HepG2 (cell line): ENCODE results near the gene FHIT. TPM values are rescaled to one million over a fixed set of nuclear protein-coding genes. Genes with fewer than 3 reads are reported as not detected.

Experiments used
- ATAC-seq: fragments of 200-7000 bp; cut with Tn5 transposase; 3 replicates; pipeline ENCODE4 v1.9.1; 2020; ENCODE audit warnings: mild to moderate bottlenecking, moderate library complexity
- BruUV-seq: library from RNA; stranded (reverse); fragments of 400-500 nt; replicated peaks from 2 replicates; lab custom pipeline; 2021; lab: Mats Ljungman, UMichigan
- CTCF ChIA-PET: fragments of 300-600 bp; formaldehyde crosslinking; extraction: SDS; loops from one replicate; lab custom pipeline; 2021; ENCODE audit warnings: low total read pairs, inconsistent platforms, low intra/inter-chr PET ratio; lab: Yijun Ruan, JAX
- POLR2A ChIA-PET: fragments of 350-600 bp; sonication (Branson Sonifier 250); formaldehyde crosslinking; loops from one replicate; lab custom pipeline; 2020; ENCODE audit warnings: antibody characterized with exemption, inconsistent platforms; lab: Yijun Ruan, JAX
- DNase-seq: peaks from one replicate; pipeline ENCODE4 v3.0.0-alpha.2; 2015; ENCODE audit warnings: low spot score
- FAIRE-seq: peaks from 3 replicates; lab custom pipeline; 2011; peaks lifted over from hg19 to GRCh38; lab: Jason Lieb, UNC
- H2AFZ ChIP-seq: one replicate; pipeline ENCODE4 v1.6.1; 2011; ENCODE audit warnings: low read length, inconsistent platforms
- H3K27ac ChIP-seq: fragments of 300-600 bp; 3 replicates; pipeline ENCODE4 v1.8.0; 2011; ENCODE audit warnings: mixed run types, mild to moderate bottlenecking, mixed read lengths, low read length, inconsistent platforms; ENCODE audit not compliant: insufficient read depth; ENCODE audit errors: extremely low read length
- H3K27me3 ChIP-seq, 2 experiments: fragments of 200-600 bp in 1 of 2; 2 replicates in 1 of 2; 3 replicates in 1 of 2; pipeline versions ENCODE4 v1.6.0 to v1.8.0; 2011; ENCODE audit warnings: low read length in 2 of 2, mild to moderate bottlenecking in 2 of 2, moderate library complexity in 2 of 2, inconsistent platforms in 1 of 2; ENCODE audit not compliant: insufficient read depth in 2 of 2, control insufficient read depth in 1 of 2
- H3K36me3 ChIP-seq, 2 experiments: fragments of 200-600 bp in 1 of 2; replicated peaks in 1 of 2; 2 replicates in 1 of 2; 3 replicates in 1 of 2; pipeline versions ENCODE4 v1.5.1 to v1.8.0; 2011; ENCODE audit warnings: low read length in 2 of 2, inconsistent platforms in 1 of 2; ENCODE audit not compliant: insufficient read depth in 2 of 2, control insufficient read depth in 1 of 2
- H3K4me1 ChIP-seq: 2 replicates; pipeline ENCODE4 v1.5.1; 2012; ENCODE audit warnings: low read length, inconsistent platforms; ENCODE audit not compliant: insufficient read depth
- H3K4me2 ChIP-seq: 2 replicates; pipeline ENCODE4 v1.6.0; 2011; ENCODE audit warnings: low read depth, low read length, inconsistent platforms
- H3K4me3 ChIP-seq, 3 experiments: fragments of 200-600 bp in 1 of 3; sonication (generic), shearing (Covaris generic) in 1 of 3; replicated peaks in 1 of 3; 2 replicates each; pipeline ENCODE4 v1.5.1; 2011 to 2016; ENCODE audit warnings: low read length in 3 of 3, inconsistent platforms in 2 of 3, low read depth in 2 of 3, mild to moderate bottlenecking in 2 of 3, control low read depth in 1 of 3, mixed read lengths in 1 of 3; ENCODE audit not compliant: insufficient read depth in 1 of 3
- H3K79me2 ChIP-seq: one replicate; pipeline ENCODE4 v1.6.1; 2011; ENCODE audit warnings: low read length, inconsistent platforms; ENCODE audit not compliant: insufficient read depth
- H3K9ac ChIP-seq: 2 replicates; pipeline ENCODE4 v1.6.0; 2011; ENCODE audit warnings: mild to moderate bottlenecking, low read depth, low read length, inconsistent platforms; ENCODE audit not compliant: insufficient read depth
- H3K9me3 ChIP-seq: 2 replicates; pipeline ENCODE4 v1.5.1; 2012; ENCODE audit warnings: mild to moderate bottlenecking, low read length
- H4K20me1 ChIP-seq: 2 replicates; pipeline ENCODE4 v1.6.0; 2011; ENCODE audit warnings: inconsistent platforms, mild to moderate bottlenecking, low read length, moderate library complexity; ENCODE audit not compliant: insufficient read depth
- CCAR2 ChIP-seq: fragments of 200-400 bp; formaldehyde crosslinking; optimal IDR thresholded peaks from 2 replicates; pipeline ENCODE3; 2018; ENCODE audit warnings: low read depth, mild to moderate bottlenecking, low read length, moderate library complexity
- CSRNP2 ChIP-seq: sonication (generic); formaldehyde crosslinking; conservative IDR thresholded peaks from 2 replicates; pipeline ENCODE4 v1.8.0; 2022; ENCODE audit warnings: low read depth, missing genetic modification reagents
- GFI1 ChIP-seq: sonication (generic); formaldehyde crosslinking; IDR thresholded peaks from 2 replicates; pipeline ENCODE4 v1.5.0; 2020; ENCODE audit warnings: missing genetic modification reagents, mild to moderate bottlenecking, borderline replicate concordance
- MAF1 ChIP-seq: sonication (generic); formaldehyde crosslinking; IDR thresholded peaks from 2 replicates; pipeline ENCODE4 v1.5.0; 2020; ENCODE audit warnings: missing genetic modification reagents, borderline replicate concordance
- MXI1 ChIP-seq: IDR thresholded peaks from 3 replicates; pipeline ENCODE4 v1.6.1; 2012; ENCODE audit warnings: low read depth, low read length, inconsistent platforms, borderline replicate concordance
- MYPOP ChIP-seq: sonication (generic); formaldehyde crosslinking; IDR thresholded peaks from 2 replicates; pipeline ENCODE4 v1.8.1; 2023; ENCODE audit warnings: mild to moderate bottlenecking, moderate library complexity, missing genetic modification reagents
- NFATC3 ChIP-seq: sonication (generic); formaldehyde crosslinking; IDR thresholded peaks from 2 replicates; pipeline ENCODE4 v1.5.1; 2020; ENCODE audit warnings: mild to moderate bottlenecking, missing genetic modification reagents
- SP2 ChIP-seq: sonication (generic); formaldehyde crosslinking; IDR thresholded peaks from 2 replicates; pipeline ENCODE4 v1.5.1; 2020; ENCODE audit warnings: mild to moderate bottlenecking, missing genetic modification reagents
- TFE3 ChIP-seq: IDR thresholded peaks from 2 replicates; pipeline ENCODE4 v1.6.1; 2016
- YEATS4 ChIP-seq: sonication (generic); formaldehyde crosslinking; IDR thresholded peaks from 2 replicates; pipeline ENCODE4 v1.4.0; 2020; ENCODE audit warnings: missing genetic modification reagents, borderline replicate concordance
- ZNF124 ChIP-seq: sonication (generic); formaldehyde crosslinking; IDR thresholded peaks from 2 replicates; pipeline ENCODE4 v1.4.0; 2020; ENCODE audit warnings: missing genetic modification reagents
- ZNF407 ChIP-seq: sonication (generic); formaldehyde crosslinking; IDR thresholded peaks from one replicate; pipeline ENCODE4 v1.5.1; 2020; ENCODE audit warnings: mild to moderate bottlenecking, missing genetic modification reagents; ENCODE audit errors: not compliant biosample characterization
- WGBS: methylation state at CpG from one replicate; pipeline ENCODE4 v1.1.6; 2017; ENCODE audit warnings: low lambda C conversion rate; 5-methylcytosine and 5-hydroxymethylcytosine counted together
- in situ Hi-C: cut with HindIII; loops from 2 replicates; pipeline ENCODE4 v1.10.0; 2017; ENCODE audit warnings: low pct_unique_long_range_greater_than_20kb; ENCODE audit not compliant: extremely low pct_ligation_motif_present
- intact Hi-C: fragments of 100-400 bp; cut with micrococcal nuclease; formaldehyde crosslinking; loops from one replicate; pipeline ENCODE4 v1.10.0; 2022; ENCODE audit not compliant: unreplicated experiment
- polyA plus RNA-seq, 8 experiments: library from polyadenylated mRNA; depleted of rRNA in 3 of 8; stranded (reverse) in 7 of 8; unstranded in 1 of 8; fragments of >200 nt; fragmentation: Illumina TruSeq in 4 of 8; extraction: Trizol in 4 of 8; gene quantifications; 2 replicates each; pipeline versions ENCODE4 v1.2.1 to v1.2.3, GENCODE V29; 2011 to 2016; ENCODE audit warnings: low read depth in 4 of 8, missing spikeins in 1 of 8, mixed read lengths in 1 of 8; ENCODE audit not compliant: insufficient read depth in 1 of 8
- total RNA-seq, 5 experiments: library from RNA; depleted of rRNA; stranded (reverse); fragments of >200 nt; fragmentation: Illumina TruSeq; extraction: Trizol; gene quantifications; 2 replicates each; pipeline ENCODE4 v1.2.3, GENCODE V29; 2016; ENCODE audit warnings: low read depth in 1 of 5

Gene FHIT
- total and polyA plus RNA-seq, 2 of the 13 experiments (the other 11 are each of a cell fraction or from before 2014, with no cell fraction given): 4.0 to 4.6 TPM

- no peak overlapping the region for H3K4me3 ChIP-seq
- H3K4me1 ChIP-seq: no peaks in the 10 kb centered on the region
- POLR2A ChIA-PET: no interaction called here
- ATAC-seq (no peak), FAIRE-seq (no peak), DNase-seq (no peak)
- in situ Hi-C loops (no loop called here), intact Hi-C loops (no loop called here)
- H3K79me2 ChIP-seq: no peaks in the 10 kb centered on the region
- no peak overlapping the region for H3K27ac ChIP-seq
- CTCF ChIA-PET: no interaction called here
- no peaks in the 10 kb centered on the region for H3K9me3 ChIP-seq
- H3K27me3 ChIP-seq: no peaks in the 10 kb centered on the region
- 12% methylated on average over 3 of the region's 3 CpGs for WGBS
- no peaks in the 10 kb centered on the region for H4K20me1 ChIP-seq
- no peak overlapping the region for H3K9ac ChIP-seq
- no peak overlapping the region for H3K4me2 ChIP-seq
- no peaks in the 10 kb centered on the region for H3K36me3 ChIP-seq
- H2AFZ ChIP-seq: no peak overlapping the region
- no TSS peak for BruUV-seq
- TF ChIP-seq CSRNP2 (CRISPR knock-in tag) (no peak), MYPOP (CRISPR knock-in tag) (no peak), MXI1 (no peak), ZNF407 (CRISPR knock-in tag) (no peak), ZNF124 (CRISPR knock-in tag) (no peak), NFATC3 (CRISPR knock-in tag) (no peak), SP2 (CRISPR knock-in tag) (no peak), TFE3 (CRISPR knock-in tag) (no peak), MAF1 (CRISPR knock-in tag) (no peak), CCAR2 (no peak), YEATS4 (CRISPR knock-in tag) (no peak), GFI1 (CRISPR knock-in tag) (no peak)
These were observed 802.6 kb downstream of the FHIT start for GRCh38 chr3:60448696-60449095.
